HG02938 (cell line): ENCODE results near the gene ABCC4.

Experiments used
- ATAC-seq: cut with Tn5 transposase; IDR thresholded peaks from one replicate; pipeline ENCODE4 v1.9.1; 2021; ENCODE audit warnings: mild to moderate bottlenecking, moderate library complexity; ENCODE audit not compliant: unreplicated experiment

Gene ABCC4

DNA sequence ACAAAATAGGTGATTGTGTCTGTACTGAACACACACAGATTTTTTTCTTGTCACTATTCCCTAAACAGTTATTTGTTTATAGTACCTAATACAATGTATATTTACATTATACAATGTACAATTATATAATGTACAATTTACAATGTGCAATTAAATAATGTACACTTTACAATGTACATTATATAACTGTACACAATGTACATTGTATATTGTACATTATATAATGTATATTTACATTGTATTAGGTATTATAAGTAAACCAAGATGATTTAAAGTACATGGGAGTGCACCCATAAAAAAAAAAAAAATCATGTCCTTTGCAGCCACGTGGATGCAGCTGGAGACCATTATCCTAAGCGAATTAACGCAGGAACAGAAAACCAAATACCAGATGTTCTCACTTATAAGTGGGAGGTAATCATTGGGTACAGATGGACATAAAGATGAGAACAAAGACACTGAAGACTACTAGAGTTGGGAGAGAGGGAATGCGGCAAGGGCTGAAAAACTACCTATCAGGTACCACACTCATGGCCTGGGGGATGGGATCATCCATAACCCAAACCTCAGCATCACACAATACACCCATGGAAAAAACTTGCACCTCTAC lies 68.1 kb downstream of the ABCC4 start:
- ATAC-seq: no peak

DNA sequence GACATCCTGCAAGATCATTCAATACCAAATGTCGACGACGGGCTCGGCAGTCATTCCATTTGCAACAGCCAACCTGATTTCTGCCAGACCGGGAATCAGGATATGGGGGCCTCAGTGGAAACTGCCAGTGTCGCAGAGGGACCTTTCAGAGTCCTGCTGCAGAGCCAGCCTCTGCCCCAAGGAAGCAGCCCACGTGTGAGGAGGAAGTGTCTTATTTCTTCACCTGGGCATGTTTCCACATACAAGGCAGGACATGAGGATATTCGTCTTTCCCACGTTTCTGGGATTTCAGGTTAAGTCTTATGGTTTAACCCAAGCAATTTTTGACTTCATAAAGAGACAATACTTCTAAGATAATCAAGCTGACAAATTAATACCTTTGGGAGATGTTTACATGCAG lies 69.9 kb downstream of the ABCC4 start:
- no peak for ATAC-seq

- no peak for ATAC-seq
These were observed 71.4 kb downstream of the ABCC4 start for GRCh38 chr13:95229855-95230254.

DNA sequence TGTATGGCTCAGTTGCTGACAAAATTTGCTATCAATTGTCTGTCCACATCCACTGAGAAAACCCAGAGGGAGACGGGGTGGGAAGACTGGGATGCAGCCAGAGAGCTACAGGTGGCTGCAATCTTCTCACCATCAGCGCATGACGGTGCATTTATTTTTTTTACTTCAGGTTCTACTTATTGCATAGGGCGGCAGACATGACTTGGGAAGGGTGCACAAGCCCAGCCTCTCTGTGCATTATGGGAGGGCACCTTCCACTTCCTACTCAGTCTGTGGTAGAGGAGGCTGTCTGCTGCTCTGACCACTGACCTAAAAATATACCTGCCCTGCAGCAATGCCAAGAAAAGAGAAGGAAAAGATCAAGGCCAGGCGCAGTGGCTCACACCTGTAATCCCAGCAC lies 73.1 kb downstream of the ABCC4 start:
- no peak for ATAC-seq

GRCh38 chr13:95226932-95227695 lies 74.1 kb downstream of the ABCC4 start:
- ATAC-seq: peak; percentile 89

- peak; percentile 2 for ATAC-seq
These were observed 74.8 kb downstream of the ABCC4 start for GRCh38 chr13:95226476-95226875.

GRCh38 chr13:95226050-95226449 lies 75.2 kb downstream of the ABCC4 start:
- no peak for ATAC-seq

DNA sequence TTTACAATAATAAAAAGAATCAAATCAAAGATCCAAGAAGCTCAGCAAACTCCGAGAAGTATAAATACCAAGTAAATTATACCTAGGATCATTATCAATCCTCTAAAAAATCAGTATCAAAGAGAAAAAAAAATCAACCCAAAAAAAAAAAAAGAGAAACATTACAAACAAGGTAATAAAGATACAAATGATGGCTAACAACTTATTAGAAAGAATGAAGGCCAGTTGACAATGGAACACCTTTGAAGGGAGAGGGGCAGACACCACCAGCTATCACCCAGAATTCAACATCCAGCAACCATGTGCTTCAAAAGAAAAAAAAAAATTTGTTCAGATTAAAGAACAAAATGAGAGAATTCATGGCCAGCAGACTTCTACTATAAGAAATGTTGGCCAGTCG lies 77.2 kb downstream of the ABCC4 start:
- no peak for ATAC-seq

DNA sequence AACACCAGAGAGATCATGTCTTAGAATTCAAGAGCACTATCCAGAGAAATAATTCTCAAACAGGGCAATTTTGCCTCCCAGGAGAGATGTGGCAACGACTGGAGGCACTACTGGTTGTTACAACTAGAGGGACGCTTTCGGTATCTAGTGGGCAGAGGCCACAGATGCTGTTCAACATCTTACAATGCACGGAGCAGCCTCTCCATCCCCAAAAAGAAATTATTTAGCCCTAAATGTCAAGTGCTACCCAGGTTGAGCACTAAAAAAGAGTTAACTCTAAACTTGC lies 78.6 kb downstream of the ABCC4 start:
- ATAC-seq: peak; percentile 33

DNA sequence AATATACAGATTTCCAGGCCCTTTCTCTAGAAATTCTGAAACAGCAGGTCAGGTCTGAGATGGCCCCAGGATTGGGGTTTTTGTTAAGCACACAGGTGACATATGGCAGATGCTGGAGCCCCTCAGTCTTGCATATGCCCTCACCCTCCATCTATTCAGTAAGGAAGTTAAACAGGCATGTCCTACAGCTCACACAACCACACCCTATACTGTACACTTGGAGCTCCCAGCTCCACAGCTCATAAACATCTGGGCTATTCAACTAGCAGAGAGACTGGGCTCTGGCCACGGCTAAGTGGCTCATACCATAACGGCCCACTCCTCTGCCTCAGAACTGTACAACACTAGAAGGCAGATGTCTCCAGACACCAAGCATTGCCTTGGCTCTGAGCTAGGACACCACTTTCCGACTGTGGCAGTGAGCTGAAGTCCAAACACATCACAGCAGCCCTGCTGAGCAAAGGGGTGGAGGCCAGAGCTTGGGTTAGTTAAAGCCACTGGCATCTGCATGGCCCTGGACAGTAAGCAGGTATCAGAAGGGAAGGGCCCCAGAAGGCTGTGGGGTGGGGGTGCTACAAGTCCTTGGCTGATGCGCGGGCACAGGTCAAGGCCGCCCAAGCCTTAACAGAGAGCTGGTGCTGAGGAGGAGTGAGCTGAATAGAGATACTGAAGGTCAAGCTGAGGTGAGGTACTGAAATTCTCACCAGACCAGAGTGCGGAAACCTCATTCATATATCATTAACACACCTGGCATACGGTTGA lies 79.1 kb downstream of the ABCC4 start:
- peak; percentile 41 for ATAC-seq

DNA sequence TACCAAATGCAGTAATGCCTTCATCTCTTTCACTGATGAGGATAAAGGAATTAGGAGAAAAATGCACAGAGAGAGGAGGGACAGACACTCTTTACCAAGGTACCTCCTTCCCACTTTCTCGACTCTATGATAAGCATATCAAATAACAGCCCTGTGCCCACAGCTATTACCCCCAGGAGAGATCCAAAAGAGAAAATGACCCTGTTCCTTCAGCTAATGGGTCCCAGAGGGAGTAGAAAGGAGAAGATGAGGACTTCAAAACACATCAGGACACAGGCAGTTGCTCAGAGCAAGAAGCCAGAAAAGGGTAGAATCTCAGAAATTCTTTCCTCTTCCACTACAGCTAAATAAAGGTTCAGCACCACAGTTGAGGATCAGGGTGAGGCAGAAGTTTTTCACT lies 80.6 kb downstream of the ABCC4 start:
- ATAC-seq: no peak

GRCh38 chr13:95217920-95218830 lies 83.1 kb downstream of the ABCC4 start:
- no peak for ATAC-seq

GRCh38 chr13:95216182-95216581 lies 85.1 kb downstream of the ABCC4 start:
- no peak for ATAC-seq

GRCh38 chr13:95212983-95213850 lies 88.0 kb downstream of the ABCC4 start:
- ATAC-seq: no peak

- ATAC-seq: no peak
These were observed 92.1 kb downstream of the ABCC4 start for GRCh38 chr13:95209109-95209508.

- ATAC-seq: peak; percentile 83
These were observed 93.4 kb downstream of the ABCC4 start for GRCh38 chr13:95207769-95208366.

- ATAC-seq: no peak
These were observed 95.1 kb downstream of the ABCC4 start for GRCh38 chr13:95206116-95206515.

- no peak for ATAC-seq
These were observed 97.0 kb downstream of the ABCC4 start for GRCh38 chr13:95204231-95204765.

DNA sequence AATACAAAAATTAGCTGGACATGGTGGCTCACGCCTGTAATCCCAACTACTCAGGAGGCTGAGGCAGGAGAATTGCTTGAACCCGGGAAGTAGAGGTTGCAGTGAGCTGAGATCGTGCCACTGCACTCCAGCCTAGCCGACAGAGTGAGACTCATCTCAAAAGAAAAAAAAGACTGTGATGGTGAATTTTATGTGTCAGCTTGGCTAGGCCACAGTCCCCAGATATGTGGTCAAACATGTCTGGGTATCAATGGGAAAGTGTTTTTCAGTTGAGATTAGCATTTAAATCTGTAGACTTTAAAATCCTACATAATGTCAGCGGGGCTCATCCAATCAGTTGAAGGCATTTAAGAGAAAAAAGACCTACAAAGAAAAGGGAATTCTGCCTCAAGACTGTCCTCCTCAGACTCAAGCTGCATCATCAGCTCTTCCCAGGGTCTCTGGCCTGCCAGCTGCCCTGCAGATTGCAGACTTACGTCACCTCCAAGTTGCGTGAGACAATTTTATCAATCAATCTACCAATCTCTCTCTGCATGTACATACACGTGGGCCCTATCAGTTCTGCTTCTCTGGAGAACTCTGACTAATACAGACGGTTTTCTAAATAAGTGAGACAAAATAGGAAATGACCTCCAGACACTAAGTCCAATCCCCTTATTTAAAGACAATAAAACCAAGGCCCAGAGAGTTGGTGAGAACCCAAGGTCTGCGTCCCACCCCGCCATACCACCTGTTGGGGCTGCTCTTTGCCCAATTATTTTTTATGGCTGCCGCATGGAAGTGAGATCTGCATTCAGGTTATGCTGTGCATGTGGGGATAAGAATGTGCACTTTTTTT lies 99.2 kb downstream of the ABCC4 start:
- no peak for ATAC-seq
